OCI-LY1 (cell line): ENCODE data around the gene SLC9A7.

ENCODE experiments used
- EZH2 ChIP-seq: fragments of 200-600 bp; sonication (generic), shearing (Covaris generic); IDR thresholded peaks from 2 replicates; pipeline ENCODE4 v1.8.0; 2017; ENCODE audit warnings: borderline replicate concordance, mixed run types, mild to moderate bottlenecking, antibody characterized with exemption, low read length, moderate library complexity, mixed read lengths
- TF ChIP-seq, protein P1 (sequence below): fragments of 200-600 bp; sonication (generic), shearing (Covaris generic); IDR thresholded peaks from 2 replicates; pipeline ENCODE4 v1.5.1; 2017; ENCODE audit warnings: mild to moderate bottlenecking, antibody characterized with exemption, low read length, moderate library complexity, mixed read lengths

DNA sequence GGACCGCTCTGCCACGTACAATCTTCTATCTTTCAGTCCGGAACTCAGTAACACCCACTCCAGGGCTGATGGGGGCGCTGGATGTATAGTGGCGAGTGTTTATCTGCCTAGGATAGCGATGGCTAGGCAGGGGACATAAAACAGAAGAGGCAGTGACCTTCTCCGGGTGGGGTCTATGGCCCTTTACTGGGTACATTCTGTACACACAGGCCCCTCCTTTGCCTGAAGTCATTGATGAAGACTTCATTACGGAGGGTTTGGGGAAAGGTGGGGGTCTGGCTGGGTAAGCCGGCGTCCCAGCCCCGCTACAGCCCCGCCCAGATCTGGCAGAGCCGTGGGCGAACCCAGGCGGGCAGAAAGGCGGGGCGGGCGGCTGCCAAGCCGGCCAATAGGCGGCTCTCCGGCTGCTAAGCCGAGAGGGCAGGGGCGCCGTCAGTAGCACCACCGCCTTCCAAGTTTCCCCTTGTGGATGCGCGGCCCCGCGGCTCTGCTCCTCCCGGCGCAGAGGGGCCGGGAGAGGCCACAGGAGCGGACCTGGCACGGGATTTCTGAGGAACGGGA is 185.5 kb downstream of the SLC9A7 start, which contains the start of gene CHST7:
- TF ChIP-seq, protein P1, sequence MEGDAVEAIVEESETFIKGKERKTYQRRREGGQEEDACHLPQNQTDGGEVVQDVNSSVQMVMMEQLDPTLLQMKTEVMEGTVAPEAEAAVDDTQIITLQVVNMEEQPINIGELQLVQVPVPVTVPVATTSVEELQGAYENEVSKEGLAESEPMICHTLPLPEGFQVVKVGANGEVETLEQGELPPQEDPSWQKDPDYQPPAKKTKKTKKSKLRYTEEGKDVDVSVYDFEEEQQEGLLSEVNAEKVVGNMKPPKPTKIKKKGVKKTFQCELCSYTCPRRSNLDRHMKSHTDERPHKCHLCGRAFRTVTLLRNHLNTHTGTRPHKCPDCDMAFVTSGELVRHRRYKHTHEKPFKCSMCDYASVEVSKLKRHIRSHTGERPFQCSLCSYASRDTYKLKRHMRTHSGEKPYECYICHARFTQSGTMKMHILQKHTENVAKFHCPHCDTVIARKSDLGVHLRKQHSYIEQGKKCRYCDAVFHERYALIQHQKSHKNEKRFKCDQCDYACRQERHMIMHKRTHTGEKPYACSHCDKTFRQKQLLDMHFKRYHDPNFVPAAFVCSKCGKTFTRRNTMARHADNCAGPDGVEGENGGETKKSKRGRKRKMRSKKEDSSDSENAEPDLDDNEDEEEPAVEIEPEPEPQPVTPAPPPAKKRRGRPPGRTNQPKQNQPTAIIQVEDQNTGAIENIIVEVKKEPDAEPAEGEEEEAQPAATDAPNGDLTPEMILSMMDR: peak; percentile 45
- no peak for TF ChIP-seq EZH2
